SK-N-SH (cell line): Measurements from ENCODE around the gene FHOD3.

Source experiments
- CHD2 ChIP-seq: fragments of 150-350 bp; IDR thresholded peaks from 2 replicates; pipeline ENCODE4 v1.6.1; 2018; ENCODE audit warnings: low read length; ENCODE audit not compliant: partially characterized antibody
- NRF1 ChIP-seq: IDR thresholded peaks from 2 replicates; pipeline ENCODE4 v1.6.1; 2012; ENCODE audit warnings: low read depth, mild to moderate bottlenecking, low read length
- POLR2AphosphoS5 ChIP-seq: IDR thresholded peaks from 2 replicates; pipeline ENCODE4 v1.6.1; 2012; ENCODE audit warnings: low read depth, low read length
- RCOR1 ChIP-seq: fragments of 150-350 bp; IDR thresholded peaks from 2 replicates; pipeline ENCODE4 v1.6.1; 2017; ENCODE audit warnings: antibody characterized with exemption, low read length
- SIN3A ChIP-seq: IDR thresholded peaks from 2 replicates; pipeline ENCODE4 v1.6.1; 2012; ENCODE audit warnings: low read depth, mild to moderate bottlenecking, low read length, moderate library complexity, borderline replicate concordance
- SMC3 ChIP-seq: IDR thresholded peaks from 2 replicates; pipeline ENCODE4 v1.6.1; 2012; ENCODE audit warnings: low read depth, low read length, improper control_type of control experiment
- TF ChIP-seq, protein P1 (sequence below): fragments of 200-600 bp; sonication (generic); IDR thresholded peaks from 2 replicates; pipeline ENCODE4 v1.6.1; 2017; ENCODE audit warnings: antibody characterized with exemption, mild to moderate bottlenecking, moderate library complexity
- TF ChIP-seq, protein P2 (sequence below): IDR thresholded peaks from 2 replicates; pipeline ENCODE4 v1.6.1; 2012; ENCODE audit warnings: mild to moderate bottlenecking, low read depth, low read length, moderate library complexity
- TF ChIP-seq, protein P3 (sequence below): fragments of 150-350 bp; IDR thresholded peaks from 2 replicates; pipeline ENCODE4 v1.6.1; 2016; ENCODE audit warnings: mild to moderate bottlenecking, low read depth, low read length

DNA sequence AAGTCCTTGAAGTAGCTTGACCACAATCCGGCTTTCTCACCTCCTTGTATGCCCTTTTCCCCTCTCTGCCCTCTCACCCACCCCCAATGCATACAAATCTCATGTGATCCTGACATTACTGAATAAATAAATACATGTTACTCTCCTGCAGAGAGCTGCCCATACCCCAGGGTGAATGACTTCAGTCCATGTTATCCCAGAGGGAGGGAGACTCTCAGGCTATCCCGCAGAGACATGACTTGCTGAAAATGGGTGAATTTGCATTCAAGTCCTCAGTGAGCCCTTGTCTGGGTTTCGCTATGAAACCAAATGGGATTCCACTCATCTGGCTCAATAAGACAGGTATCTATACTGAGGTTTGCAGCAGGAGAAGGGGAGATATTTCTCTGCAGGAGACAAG, 168.5 kb downstream of the FHOD3 start:
- TF ChIP-seq SIN3A (no peak), SMC3 (no peak), POLR2AphosphoS5 (no peak), CHD2 (no peak), RCOR1 (no peak), NRF1 (no peak)
- TF ChIP-seq, protein P1, sequence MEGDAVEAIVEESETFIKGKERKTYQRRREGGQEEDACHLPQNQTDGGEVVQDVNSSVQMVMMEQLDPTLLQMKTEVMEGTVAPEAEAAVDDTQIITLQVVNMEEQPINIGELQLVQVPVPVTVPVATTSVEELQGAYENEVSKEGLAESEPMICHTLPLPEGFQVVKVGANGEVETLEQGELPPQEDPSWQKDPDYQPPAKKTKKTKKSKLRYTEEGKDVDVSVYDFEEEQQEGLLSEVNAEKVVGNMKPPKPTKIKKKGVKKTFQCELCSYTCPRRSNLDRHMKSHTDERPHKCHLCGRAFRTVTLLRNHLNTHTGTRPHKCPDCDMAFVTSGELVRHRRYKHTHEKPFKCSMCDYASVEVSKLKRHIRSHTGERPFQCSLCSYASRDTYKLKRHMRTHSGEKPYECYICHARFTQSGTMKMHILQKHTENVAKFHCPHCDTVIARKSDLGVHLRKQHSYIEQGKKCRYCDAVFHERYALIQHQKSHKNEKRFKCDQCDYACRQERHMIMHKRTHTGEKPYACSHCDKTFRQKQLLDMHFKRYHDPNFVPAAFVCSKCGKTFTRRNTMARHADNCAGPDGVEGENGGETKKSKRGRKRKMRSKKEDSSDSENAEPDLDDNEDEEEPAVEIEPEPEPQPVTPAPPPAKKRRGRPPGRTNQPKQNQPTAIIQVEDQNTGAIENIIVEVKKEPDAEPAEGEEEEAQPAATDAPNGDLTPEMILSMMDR = no peak
- TF ChIP-seq, protein P2, sequence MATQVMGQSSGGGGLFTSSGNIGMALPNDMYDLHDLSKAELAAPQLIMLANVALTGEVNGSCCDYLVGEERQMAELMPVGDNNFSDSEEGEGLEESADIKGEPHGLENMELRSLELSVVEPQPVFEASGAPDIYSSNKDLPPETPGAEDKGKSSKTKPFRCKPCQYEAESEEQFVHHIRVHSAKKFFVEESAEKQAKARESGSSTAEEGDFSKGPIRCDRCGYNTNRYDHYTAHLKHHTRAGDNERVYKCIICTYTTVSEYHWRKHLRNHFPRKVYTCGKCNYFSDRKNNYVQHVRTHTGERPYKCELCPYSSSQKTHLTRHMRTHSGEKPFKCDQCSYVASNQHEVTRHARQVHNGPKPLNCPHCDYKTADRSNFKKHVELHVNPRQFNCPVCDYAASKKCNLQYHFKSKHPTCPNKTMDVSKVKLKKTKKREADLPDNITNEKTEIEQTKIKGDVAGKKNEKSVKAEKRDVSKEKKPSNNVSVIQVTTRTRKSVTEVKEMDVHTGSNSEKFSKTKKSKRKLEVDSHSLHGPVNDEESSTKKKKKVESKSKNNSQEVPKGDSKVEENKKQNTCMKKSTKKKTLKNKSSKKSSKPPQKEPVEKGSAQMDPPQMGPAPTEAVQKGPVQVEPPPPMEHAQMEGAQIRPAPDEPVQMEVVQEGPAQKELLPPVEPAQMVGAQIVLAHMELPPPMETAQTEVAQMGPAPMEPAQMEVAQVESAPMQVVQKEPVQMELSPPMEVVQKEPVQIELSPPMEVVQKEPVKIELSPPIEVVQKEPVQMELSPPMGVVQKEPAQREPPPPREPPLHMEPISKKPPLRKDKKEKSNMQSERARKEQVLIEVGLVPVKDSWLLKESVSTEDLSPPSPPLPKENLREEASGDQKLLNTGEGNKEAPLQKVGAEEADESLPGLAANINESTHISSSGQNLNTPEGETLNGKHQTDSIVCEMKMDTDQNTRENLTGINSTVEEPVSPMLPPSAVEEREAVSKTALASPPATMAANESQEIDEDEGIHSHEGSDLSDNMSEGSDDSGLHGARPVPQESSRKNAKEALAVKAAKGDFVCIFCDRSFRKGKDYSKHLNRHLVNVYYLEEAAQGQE = no peak
- TF ChIP-seq, protein P3, sequence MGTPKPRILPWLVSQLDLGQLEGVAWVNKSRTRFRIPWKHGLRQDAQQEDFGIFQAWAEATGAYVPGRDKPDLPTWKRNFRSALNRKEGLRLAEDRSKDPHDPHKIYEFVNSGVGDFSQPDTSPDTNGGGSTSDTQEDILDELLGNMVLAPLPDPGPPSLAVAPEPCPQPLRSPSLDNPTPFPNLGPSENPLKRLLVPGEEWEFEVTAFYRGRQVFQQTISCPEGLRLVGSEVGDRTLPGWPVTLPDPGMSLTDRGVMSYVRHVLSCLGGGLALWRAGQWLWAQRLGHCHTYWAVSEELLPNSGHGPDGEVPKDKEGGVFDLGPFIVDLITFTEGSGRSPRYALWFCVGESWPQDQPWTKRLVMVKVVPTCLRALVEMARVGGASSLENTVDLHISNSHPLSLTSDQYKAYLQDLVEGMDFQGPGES = no peak
